ENCODE data around the gene PCP2. TPM values are rescaled to one million over a fixed set of nuclear protein-coding genes. Genes with fewer than 3 reads are reported as not detected.

Gene PCP2
- polyA plus RNA-seq, 6 donors from 2014 or later = 0.64 to 0.76 (median 0.70) TPM; not detected in 2

DNA sequence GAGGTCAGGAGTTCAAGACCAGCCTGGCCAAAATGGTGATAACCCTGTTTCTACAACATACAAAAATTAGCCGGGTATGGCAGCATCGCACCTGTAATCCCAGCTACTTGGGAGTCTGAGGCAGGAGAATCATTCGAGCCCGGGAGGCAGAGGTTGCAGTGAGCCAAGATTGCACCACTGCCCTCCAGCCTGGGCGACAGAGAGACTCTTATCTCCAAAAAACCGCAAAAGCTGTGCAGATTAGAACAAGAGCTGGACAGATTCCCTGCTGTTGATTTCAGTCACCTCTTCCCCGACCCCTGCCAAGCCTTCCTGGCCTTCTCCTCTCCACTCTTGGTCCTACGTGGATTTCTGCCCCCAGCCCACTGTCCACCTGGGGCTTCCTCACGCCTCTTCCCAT lies 29.6 kb downstream of the PCP2 start:
- H3K9me3 Mint-ChIP-seq = peaks cover 0 to 6% (median 2%) of the 10 kb centered on the region in 7 donors
- peaks cover 0 to 8% (median 0%) of the 10 kb centered on the region in 3 donors for H3K4me1 Mint-ChIP-seq
- DNase-seq (no peak), ATAC-seq (ENCODE audit: low read depth in 2 of 2) (no peak)
- H3K27me3 Mint-ChIP-seq = peaks cover 14 to 46% (median 36%) of the 10 kb centered on the region in 3 donors
- H3K27ac Mint-ChIP-seq = no peak overlapping the region
- no peaks in the 10 kb centered on the region for H3K36me3 Mint-ChIP-seq
- no peak overlapping the region for H3K4me3 Mint-ChIP-seq

- Mint-ChIP-seq H3K27ac (peak overlapping the region in 1 of 6 donors; percentile 34), H3K4me1 (peaks cover 0 to 8% (median 0%) of the 10 kb centered on the region in 3 donors), H3K27me3 (peaks cover 21 to 51% (median 45%) of the 10 kb centered on the region in 3 donors), H3K4me3 (no peak overlapping the region), H3K36me3 (no peaks in the 10 kb centered on the region), H3K9me3 (peaks cover 0 to 6% (median 2%) of the 10 kb centered on the region in 7 donors)
- no peak for DNase-seq
- ATAC-seq (ENCODE audit: low read depth in 2 of 2) = no peak
Measured at GRCh38 chr19:7602935-7603497, 30.5 kb downstream of the PCP2 start.

- peaks cover 0 to 6% (median 2%) of the 10 kb centered on the region in 7 donors for H3K9me3 Mint-ChIP-seq
- H3K4me1 Mint-ChIP-seq = peaks cover under 1 to 8% (median 3%) of the 10 kb centered on the region in 3 donors
- ATAC-seq (ENCODE audit: low read depth in 2 of 2) = no peak
- H3K27ac Mint-ChIP-seq = no peak overlapping the region
- peaks cover 28 to 57% (median 52%) of the 10 kb centered on the region in 3 donors for H3K27me3 Mint-ChIP-seq
- H3K36me3 Mint-ChIP-seq = no peaks in the 10 kb centered on the region
- no peak for DNase-seq
- H3K4me3 Mint-ChIP-seq = no peak overlapping the region
Measured at GRCh38 chr19:7602240-7602934, 31.1 kb downstream of the PCP2 start.

GRCh38 chr19:7600721-7601120 lies 32.8 kb downstream of the PCP2 start:
- Mint-ChIP-seq H3K36me3 (no peaks in the 10 kb centered on the region), H3K4me3 (no peak overlapping the region)

GRCh38 chr19:7598180-7598579 lies 35.3 kb downstream of the PCP2 start:
- no peak for DNase-seq
- Mint-ChIP-seq H3K9me3 (peaks cover 0 to 4% (median 0%) of the 10 kb centered on the region in 7 donors), H3K36me3 (no peaks in the 10 kb centered on the region), H3K4me1 (peaks cover 7 to 18% (median 11%) of the 10 kb centered on the region in 3 donors), H3K4me3 (peak overlapping the region in 2 of 8 donors; percentile 42 to 54), H3K27me3 (peaks cover 45 to 65% (median 65%) of the 10 kb centered on the region in 3 donors), H3K27ac (peak overlapping the region in 1 of 6 donors; percentile 78)
- no peak for ATAC-seq (ENCODE audit: low read depth in 2 of 2)

More at GRCh38 chr19:7600721-7601120, 32.8 kb downstream of the PCP2 start:
- peaks cover 7 to 12% (median 11%) of the 10 kb centered on the region in 3 donors for H3K4me1 Mint-ChIP-seq
- ATAC-seq (ENCODE audit: low read depth in 2 of 2) = no peak
- H3K9me3 Mint-ChIP-seq = peaks cover 0 to 4% (median 2%) of the 10 kb centered on the region in 7 donors
- peaks cover 31 to 61% (median 61%) of the 10 kb centered on the region in 3 donors for H3K27me3 Mint-ChIP-seq
- DNase-seq = no peak
- H3K27ac Mint-ChIP-seq = no peak overlapping the region

DNA sequence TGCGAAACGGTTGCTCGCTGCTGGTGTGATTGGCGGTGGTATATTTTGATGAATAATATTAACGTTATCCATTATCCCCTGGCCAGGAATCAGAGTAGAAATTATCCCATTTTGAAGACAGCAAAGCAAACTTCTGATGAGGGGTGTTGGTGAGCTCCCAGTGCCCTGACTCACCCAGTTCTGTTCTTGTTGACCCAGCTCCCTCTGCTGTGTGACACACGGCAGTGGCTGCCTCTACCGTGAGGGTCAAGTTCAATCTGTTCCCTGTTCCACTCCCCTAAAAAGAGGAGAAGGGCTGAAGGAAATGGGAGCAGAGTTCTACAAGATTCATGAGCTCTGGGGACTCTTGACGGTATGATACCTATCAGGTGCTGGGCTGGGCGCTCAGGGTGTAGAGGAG lies 35.8 kb downstream of the PCP2 start:
- H3K9me3 Mint-ChIP-seq = peaks cover 0 to 4% (median 0%) of the 10 kb centered on the region in 7 donors
- H3K27ac Mint-ChIP-seq = no peak overlapping the region
- H3K4me1 Mint-ChIP-seq = peaks cover 7 to 18% (median 11%) of the 10 kb centered on the region in 3 donors
- DNase-seq = no peak
- H3K36me3 Mint-ChIP-seq = no peaks in the 10 kb centered on the region
- no peak for ATAC-seq (ENCODE audit: low read depth in 2 of 2)
- H3K4me3 Mint-ChIP-seq = peak overlapping the region in 4 of 8 donors; percentile 56 to 83 (median 67)
- peaks cover 46 to 68% (median 62%) of the 10 kb centered on the region in 3 donors for H3K27me3 Mint-ChIP-seq

DNA sequence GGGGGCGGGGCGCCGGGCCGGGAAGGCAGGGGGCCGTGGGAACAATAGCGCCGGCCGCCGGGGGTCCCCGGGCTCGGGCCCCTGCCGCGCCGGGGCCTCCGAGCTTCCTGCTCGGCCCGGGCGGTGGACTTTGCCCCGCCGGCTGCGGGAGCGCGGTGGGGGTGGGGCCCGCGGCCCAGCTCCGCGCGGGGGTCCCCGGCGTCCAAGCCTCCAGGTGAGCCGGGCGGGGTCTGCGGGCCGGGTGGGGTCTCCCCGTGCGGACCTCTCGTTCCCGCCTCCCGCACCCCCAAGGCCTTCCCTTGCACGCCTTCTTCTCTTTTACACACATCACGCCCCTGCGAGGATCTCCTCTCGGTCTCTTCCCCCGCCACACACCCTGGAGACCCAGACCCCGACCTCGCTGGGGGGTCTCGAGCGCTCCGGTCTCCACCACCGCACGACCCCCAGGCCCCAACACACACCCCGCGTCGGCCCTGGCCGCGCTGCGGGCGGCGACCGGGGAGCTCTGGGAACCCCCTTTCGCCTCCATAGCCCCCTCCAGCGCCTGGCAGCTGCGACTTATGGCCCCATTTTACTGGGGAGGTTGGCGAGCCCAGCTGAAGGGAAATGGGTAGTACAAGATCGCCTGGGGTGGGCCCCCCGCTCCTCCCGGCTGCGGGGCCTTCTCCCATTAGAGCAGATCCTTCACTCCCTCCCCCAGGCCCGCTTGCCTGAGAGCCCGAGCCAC lies 37.1 kb downstream of the PCP2 start:
- H3K4me1 Mint-ChIP-seq = peaks cover 7 to 18% (median 11%) of the 10 kb centered on the region in 3 donors
- H3K27me3 Mint-ChIP-seq = peaks cover 40 to 60% (median 52%) of the 10 kb centered on the region in 3 donors
- peak; percentile 20 to 34 for ATAC-seq (ENCODE audit: low read depth in 2 of 2)
- peaks cover 0 to 4% (median 0%) of the 10 kb centered on the region in 7 donors for H3K9me3 Mint-ChIP-seq
- peak overlapping the region in 7 of 8 donors; percentile 68 to 83 (median 75) for H3K4me3 Mint-ChIP-seq
- no peaks in the 10 kb centered on the region for H3K36me3 Mint-ChIP-seq
- H3K27ac Mint-ChIP-seq = peak overlapping the region in 1 of 6 donors; percentile 78
- DNase-seq = no peak

- H3K4me1 Mint-ChIP-seq = peaks cover 7 to 18% (median 11%) of the 10 kb centered on the region in 3 donors
- peak within 1 kb of the TSS; percentile 70 to 90 (median 82) for H3K4me3 Mint-ChIP-seq
- H3K27me3 Mint-ChIP-seq = peaks cover 40 to 66% (median 52%) of the 10 kb centered on the region in 3 donors
- H3K9me3 Mint-ChIP-seq = peaks cover 0 to 4% (median 0%) of the 10 kb centered on the region in 7 donors
- DNase-seq (peak; percentile 25), ATAC-seq (ENCODE audit: low read depth in 2 of 2) (peak; percentile 86 to 89)
- H3K36me3 Mint-ChIP-seq = no peaks in the 10 kb centered on the region
- H3K27ac Mint-ChIP-seq = peak within 1 kb of the TSS in 1 of 6 donors; percentile 78
Measured at GRCh38 chr19:7595466-7596133, 37.9 kb downstream of the PCP2 start, which contains the start of gene CAMSAP3. Gene CAMSAP3, plus strand, starts transcription at chr19:7595863. Its CDS starts 140 bp downstream, at chr19:7596003.

DNA sequence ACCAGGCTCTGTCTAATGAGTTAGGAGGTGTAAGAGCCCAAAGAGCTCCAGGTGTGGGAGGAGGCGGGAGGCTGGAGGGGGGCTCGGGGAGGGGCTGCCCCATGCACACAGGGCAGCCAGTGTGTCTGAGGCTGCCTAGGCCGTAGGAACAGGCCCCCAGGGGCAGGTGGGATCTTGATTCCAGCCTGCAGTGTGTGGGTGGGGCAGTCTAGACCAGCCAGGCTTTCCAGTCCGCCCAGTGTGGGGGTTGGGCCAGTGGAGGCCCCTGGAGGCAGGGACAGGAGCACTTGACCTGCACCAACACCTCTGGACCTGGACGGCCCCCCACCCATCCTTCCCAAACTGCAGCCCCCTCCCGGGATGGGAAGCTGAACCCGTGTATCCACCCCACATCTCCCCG lies 43.3 kb downstream of the PCP2 start:
- H3K36me3 Mint-ChIP-seq = no peaks in the 10 kb centered on the region
- H3K4me1 Mint-ChIP-seq = peaks cover 2 to 4% (median 2%) of the 10 kb centered on the region in 3 donors
- H3K27me3 Mint-ChIP-seq = peaks cover 20 to 44% (median 21%) of the 10 kb centered on the region in 3 donors
- DNase-seq = no peak
- no peak for ATAC-seq (ENCODE audit: low read depth in 2 of 2)
- H3K9me3 Mint-ChIP-seq = peaks cover 0 to 2% (median 0%) of the 10 kb centered on the region in 7 donors
- H3K27ac Mint-ChIP-seq = no peak overlapping the region
- no peak overlapping the region for H3K4me3 Mint-ChIP-seq

DNA sequence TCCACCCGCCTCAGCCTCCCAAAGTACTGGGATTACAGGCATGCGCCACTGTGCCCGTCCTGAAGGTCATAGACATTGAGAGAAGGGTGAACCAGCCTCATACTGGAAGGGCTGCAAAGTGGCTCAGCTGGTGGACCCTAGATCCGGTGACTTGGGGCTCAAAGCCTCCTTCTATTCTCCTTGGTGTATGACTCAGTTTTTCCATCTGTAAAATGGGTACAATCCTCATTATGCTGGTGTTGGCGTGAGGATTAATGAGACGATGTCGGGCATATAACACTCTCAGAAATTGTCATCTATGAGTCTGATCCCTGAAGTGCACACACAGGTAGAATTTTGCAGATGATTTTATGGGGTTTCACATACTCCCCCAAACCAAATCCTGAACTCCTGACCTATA lies 43.7 kb downstream of the PCP2 start:
- no peak for ATAC-seq (ENCODE audit: low read depth in 2 of 2)
- no peak for DNase-seq
- no peak overlapping the region for H3K27ac Mint-ChIP-seq
- H3K4me1 Mint-ChIP-seq = no peaks in the 10 kb centered on the region
- H3K4me3 Mint-ChIP-seq = no peak overlapping the region
- H3K36me3 Mint-ChIP-seq = no peaks in the 10 kb centered on the region
- H3K27me3 Mint-ChIP-seq = peaks cover 16 to 43% (median 19%) of the 10 kb centered on the region in 3 donors
- no peaks in the 10 kb centered on the region for H3K9me3 Mint-ChIP-seq

DNA sequence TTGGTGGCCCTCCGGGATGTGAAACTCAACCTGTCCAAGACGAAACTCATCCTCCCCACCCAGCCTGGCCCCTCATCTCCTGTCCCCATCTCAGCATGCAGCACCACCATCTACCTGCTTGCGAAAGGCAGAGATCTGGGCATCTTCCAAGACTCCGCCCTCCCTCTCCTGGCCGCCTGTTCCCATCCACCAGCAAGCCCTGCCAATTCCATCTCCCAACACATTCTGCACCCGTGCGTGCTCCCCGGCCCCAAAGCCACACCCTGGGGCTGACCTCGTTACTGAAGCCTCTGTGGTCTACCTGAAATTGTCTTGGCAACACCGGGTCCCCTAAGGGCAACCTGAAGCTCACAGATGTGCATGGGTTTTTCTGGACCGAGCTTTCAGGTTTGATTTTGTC lies 51.1 kb downstream of the PCP2 start:
- DNase-seq (no peak), ATAC-seq (ENCODE audit: low read depth in 2 of 2) (no peak)
- Mint-ChIP-seq H3K9me3 (peaks cover 0 to 4% (median 0%) of the 10 kb centered on the region in 7 donors), H3K36me3 (no peaks in the 10 kb centered on the region), H3K4me3 (no peak overlapping the region), H3K27ac (no peak overlapping the region), H3K27me3 (peaks cover 4 to 28% (median 6%) of the 10 kb centered on the region in 3 donors), H3K4me1 (peaks cover 0 to under 1% (median 0%) of the 10 kb centered on the region in 3 donors)
